Gastrocnemius medialis (tissue), 4 donors: Measurements from ENCODE around the gene C10orf90.

Experiments used
- CTCF ChIP-seq, 5 experiments: fragments of 450-650 bp in 3 of 5; fragments of 200-600 bp in 2 of 5; sonication (generic) in 2 of 5; IDR thresholded peaks in 4 of 5; conservative IDR thresholded peaks in 1 of 5; 1 replicate in 4 of 5; 2 replicates in 1 of 5; pipeline ENCODE4 v1.5.1; 2016 to 2019; ENCODE audit warnings: antibody characterized with exemption in 5 of 5, mild to moderate bottlenecking in 3 of 5, moderate library complexity in 3 of 5
- POLR2A ChIP-seq, 2 donors: fragments of 450-650 bp; IDR thresholded peaks; one replicate each; pipeline ENCODE4 v1.6.1; 2017; ENCODE audit warnings: antibody characterized with exemption in 2 of 2, mild to moderate bottlenecking in 2 of 2, moderate library complexity in 2 of 2

- TF ChIP-seq CTCF (IDR thresholded peaks at IDR 0.05 in 4 of 5, conservative IDR thresholded peaks at IDR 0.05 in 1 of 5) (no peak), POLR2A (IDR thresholded peaks at IDR 0.05) (no peak)
Observed at GRCh38 chr10:126658928-126659327, 11.6 kb downstream of the C10orf90 start.
